Keratinocyte (primary cell): ENCODE results near the gene EPB41L2. TPM values are rescaled to one million over a fixed set of nuclear protein-coding genes. Genes with fewer than 3 reads are reported as not detected.

Experiments used
- DNase-seq: peaks from one replicate; pipeline ENCODE4 v3.0.0-alpha.2; 2011; ENCODE audit warnings: low read depth, missing footprints, low spot score
- FAIRE-seq: peaks from 2 replicates; lab custom pipeline; 2011; peaks lifted over from hg19 to GRCh38; lab: Jason Lieb, UNC
- H2AFZ ChIP-seq: 2 replicates; pipeline ENCODE4 v1.6.0; 2012; ENCODE audit warnings: low read length, control low read depth, inconsistent platforms; ENCODE audit not compliant: control insufficient read depth
- H3K27ac ChIP-seq: 2 replicates; pipeline ENCODE4 v1.5.1; 2011; ENCODE audit warnings: low read length; ENCODE audit not compliant: control insufficient read depth, insufficient read depth
- H3K27me3 ChIP-seq: 3 replicates; pipeline ENCODE4 v1.6.0; 2011; ENCODE audit warnings: low read length; ENCODE audit not compliant: control insufficient read depth, insufficient read depth; ENCODE audit errors: extremely low read depth
- H3K36me3 ChIP-seq, 2 experiments: 2 replicates in 1 of 2; 3 replicates in 1 of 2; pipeline ENCODE4 v1.5.1; 2011; ENCODE audit warnings: low read length in 2 of 2, mild to moderate bottlenecking in 1 of 2; ENCODE audit not compliant: control insufficient read depth in 2 of 2, insufficient read depth in 2 of 2; ENCODE audit errors: extremely low read depth in 1 of 2
- H3K4me1 ChIP-seq: 3 replicates; pipeline ENCODE4 v1.5.1; 2011; ENCODE audit warnings: low read length; ENCODE audit not compliant: control insufficient read depth, insufficient read depth; ENCODE audit errors: extremely low read depth
- H3K4me2 ChIP-seq: 3 replicates; pipeline ENCODE4 v1.6.0; 2011; ENCODE audit warnings: low read depth, low read length; ENCODE audit not compliant: control insufficient read depth, insufficient read depth; ENCODE audit errors: extremely low read depth
- H3K4me3 ChIP-seq, 3 experiments: fragments of 200-600 bp in 1 of 3; sonication (generic) in 1 of 3; 2 replicates in 2 of 3; 3 replicates in 1 of 3; pipeline ENCODE4 v1.5.1; 2011 to 2016; ENCODE audit warnings: low read length in 3 of 3, mild to moderate bottlenecking in 3 of 3, control low read depth in 2 of 3, inconsistent platforms in 1 of 3, low read depth in 1 of 3, mixed read lengths in 1 of 3, mixed run types in 1 of 3, moderate library complexity in 1 of 3; ENCODE audit not compliant: control insufficient read depth in 2 of 3, insufficient read depth in 2 of 3; ENCODE audit errors: extremely low read depth in 1 of 3
- H3K79me2 ChIP-seq: 2 replicates; pipeline ENCODE4 v1.6.0; 2012; ENCODE audit warnings: low read length; ENCODE audit not compliant: control insufficient read depth, insufficient read depth
- H3K9ac ChIP-seq: 3 replicates; pipeline ENCODE4 v1.6.0; 2011; ENCODE audit warnings: low read length; ENCODE audit not compliant: control insufficient read depth, insufficient read depth; ENCODE audit errors: extremely low read depth
- H3K9me1 ChIP-seq: 3 replicates; pipeline ENCODE4 v1.6.0; 2011; ENCODE audit warnings: low read length; ENCODE audit not compliant: control insufficient read depth, insufficient read depth; ENCODE audit errors: extremely low read depth
- H3K9me3 ChIP-seq: 2 replicates; pipeline ENCODE4 v1.5.1; 2012; ENCODE audit warnings: low read depth, low read length; ENCODE audit not compliant: control insufficient read depth
- H4K20me1 ChIP-seq: 3 replicates; pipeline ENCODE4 v1.6.0; 2011; ENCODE audit warnings: low read length; ENCODE audit not compliant: control insufficient read depth, insufficient read depth; ENCODE audit errors: extremely low read depth
- CTCF ChIP-seq, 3 experiments: IDR thresholded peaks in 1 of 3; conservative IDR thresholded peaks in 1 of 3; optimal IDR thresholded peaks in 1 of 3; 2 replicates in 2 of 3; 3 replicates in 1 of 3; pipeline versions ENCODE3 to v1.5.1; 2011; ENCODE audit warnings: low read length in 3 of 3, mild to moderate bottlenecking in 3 of 3, moderate library complexity in 2 of 3, control low read depth in 1 of 3, inconsistent platforms in 1 of 3; ENCODE audit not compliant: insufficient read depth in 2 of 3; ENCODE audit errors: extremely low read depth in 1 of 3
- EZH2 ChIP-seq: IDR thresholded peaks from one replicate; pipeline ENCODE4 v1.6.1; 2012; ENCODE audit warnings: inconsistent platforms, mild to moderate bottlenecking, low read length, moderate library complexity
- dilution Hi-C: fragments of 300-500 bp; cut with MboI; formaldehyde crosslinking; loops from one replicate; pipeline ENCODE4 v1.7.0; 2020; ENCODE audit warnings: low sequenced_read_pairs; ENCODE audit not compliant: extremely low pct_ligation_motif_present
- polyA plus RNA-seq, 5 experiments: library from polyadenylated mRNA; depleted of rRNA in 3 of 5; stranded (reverse) in 3 of 5; stranded (forward) in 1 of 5; unstranded in 1 of 5; fragments of >200 nt; gene quantifications; 1 replicate in 1 of 5; 2 replicates in 3 of 5; 3 replicates in 1 of 5; pipeline versions ENCODE4 v1.2.1 to v1.2.3, GENCODE V29; 2011 to 2012; ENCODE audit warnings: missing spikeins in 2 of 5, low read depth in 1 of 5, low replicate concordance in 1 of 5

EPB41L2 gene
- polyA plus RNA-seq, 1 donor (not counting 4 experiments of a cell fraction or from before 2014, with no cell fraction given): 22.0 TPM

DNA sequence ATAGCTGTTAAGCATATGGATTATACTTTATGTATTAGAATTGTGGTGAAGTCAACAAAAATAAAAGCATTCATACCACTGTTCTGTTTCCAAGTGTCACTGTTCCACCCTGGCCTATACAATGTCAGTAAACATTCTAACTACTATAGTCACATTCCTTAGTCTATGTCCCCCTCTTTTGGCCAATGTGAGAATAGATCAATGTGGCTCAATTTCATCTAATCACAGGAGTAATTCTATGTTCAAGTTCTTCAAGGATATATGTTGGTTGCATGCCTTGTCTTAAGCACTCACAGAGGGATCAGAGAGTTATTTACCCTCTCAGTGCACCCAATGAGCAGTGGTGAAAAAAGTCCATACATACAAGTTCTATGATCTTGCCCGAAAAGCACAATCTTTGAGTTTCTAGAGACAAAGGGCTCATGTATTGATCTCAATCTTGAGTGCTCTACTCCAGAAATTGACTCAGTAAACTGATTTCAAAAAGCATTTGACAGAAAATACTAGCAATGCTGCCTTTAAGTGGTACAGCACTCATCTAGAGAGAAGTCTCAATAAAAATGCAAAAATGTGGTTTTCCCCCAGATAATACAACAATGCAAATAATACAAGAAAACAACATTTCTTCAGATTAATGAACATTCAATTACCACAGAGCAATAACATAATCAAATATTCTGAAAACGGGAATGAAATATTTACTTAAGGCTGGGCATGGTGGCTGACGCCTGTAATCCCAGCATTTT is 219.3 kb downstream of the EPB41L2 start:
- H2AFZ ChIP-seq: no peak overlapping the region
- H3K4me2 ChIP-seq: no peak overlapping the region
- dilution Hi-C loops: no loop called here
- peak in 2 of 3 experiments; percentile 35 to 56 for TF ChIP-seq CTCF (optimal IDR thresholded peaks at IDR 0.05 in 1 of 3, IDR thresholded peaks at IDR 0.05 in 1 of 3, conservative IDR thresholded peaks at IDR 0.05 in 1 of 3; ENCODE audit: extremely low read depth in 1 of 3, insufficient read depth in 2 of 3, low read length in 3 of 3)
- TF ChIP-seq EZH2: no peak
- no peak overlapping the region for H3K27ac ChIP-seq
- H3K9ac ChIP-seq: no peak overlapping the region
- FAIRE-seq: peak; percentile 34
- no peaks in the 10 kb centered on the region for H3K9me3 ChIP-seq
- H3K9me1 ChIP-seq: no peaks in the 10 kb centered on the region
- H4K20me1 ChIP-seq: no peaks in the 10 kb centered on the region
- H3K79me2 ChIP-seq: no peaks in the 10 kb centered on the region
- H3K36me3 ChIP-seq: no peaks in the 10 kb centered on the region
- no peak for DNase-seq
- H3K4me1 ChIP-seq: no peaks in the 10 kb centered on the region
- no peaks in the 10 kb centered on the region for H3K27me3 ChIP-seq
- no peak overlapping the region for H3K4me3 ChIP-seq

GRCh38 chr6:130841128-130841728 is 221.8 kb downstream of the EPB41L2 start:
- Histone ChIP-seq H3K9ac (no peak overlapping the region), H3K36me3 (no peaks in the 10 kb centered on the region), H4K20me1 (no peaks in the 10 kb centered on the region), H3K9me3 (no peaks in the 10 kb centered on the region), H3K4me2 (no peak overlapping the region), H3K79me2 (no peaks in the 10 kb centered on the region), H3K4me3 (no peak overlapping the region), H3K27me3 (no peaks in the 10 kb centered on the region), H3K27ac (no peak overlapping the region), H3K9me1 (no peaks in the 10 kb centered on the region), H3K4me1 (no peaks in the 10 kb centered on the region), H2AFZ (no peak overlapping the region)
- DNase-seq: no peak
- no peak for FAIRE-seq
- dilution Hi-C loops: no loop called here
- TF ChIP-seq CTCF (optimal IDR thresholded peaks at IDR 0.05 in 1 of 3, IDR thresholded peaks at IDR 0.05 in 1 of 3, conservative IDR thresholded peaks at IDR 0.05 in 1 of 3; ENCODE audit: extremely low read depth in 1 of 3, insufficient read depth in 2 of 3, low read length in 3 of 3) (no peak), EZH2 (no peak)
